Stimulated activated CD4-positive, alpha-beta T cell treated with anti-CD3 and anti-CD28 coated beads, Interleukin-4, amount 100 ng/mL, for 1 hour (primary cell): ENCODE results near the gene ADAP1.

Source experiments
- DNase-seq: peaks from one replicate; pipeline ENCODE4 v3.0.0-alpha.2; 2020

ADAP1 gene

DNA sequence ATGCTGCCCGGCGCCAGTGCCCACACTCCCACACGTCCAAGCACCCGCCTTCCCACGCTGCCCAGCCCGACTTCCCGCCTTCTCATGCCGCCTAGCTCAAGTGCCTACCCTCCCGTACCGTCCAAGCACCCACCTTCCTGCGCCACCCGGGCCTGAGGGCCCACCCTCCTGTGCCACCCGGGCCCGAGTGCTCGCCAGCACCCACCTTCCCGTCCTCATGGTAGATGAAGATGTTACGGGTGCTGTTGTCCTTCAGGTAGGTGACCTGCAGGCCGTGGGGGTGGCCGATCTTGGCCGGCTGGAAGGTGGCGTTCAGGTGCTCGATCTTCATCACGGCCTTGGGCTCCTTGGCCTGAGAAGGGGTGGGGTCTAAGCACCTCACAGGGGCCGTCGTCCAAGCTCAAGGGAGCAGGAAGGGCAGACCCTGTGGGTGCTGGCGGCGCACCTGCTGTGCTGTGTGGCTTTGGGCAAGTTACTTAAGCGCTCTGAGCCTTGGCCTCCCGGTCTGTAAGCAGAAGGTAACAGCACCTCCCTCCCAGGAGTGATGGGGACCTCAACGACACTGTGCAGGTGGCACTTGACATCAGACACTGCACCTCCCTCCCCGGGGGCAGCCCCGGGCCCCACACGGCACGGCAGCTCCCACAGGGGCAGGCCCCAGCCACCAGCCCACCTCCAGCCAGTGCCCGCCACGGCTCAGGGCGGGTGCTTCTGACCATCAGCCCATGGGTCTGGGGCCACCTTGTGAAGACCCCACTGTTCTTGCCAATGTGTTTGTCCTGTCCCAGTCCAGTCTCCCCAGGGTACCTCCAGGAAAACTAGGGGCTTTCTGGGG, 50.3 kb downstream of the ADAP1 start:
- DNase-seq, result no peak

DNA sequence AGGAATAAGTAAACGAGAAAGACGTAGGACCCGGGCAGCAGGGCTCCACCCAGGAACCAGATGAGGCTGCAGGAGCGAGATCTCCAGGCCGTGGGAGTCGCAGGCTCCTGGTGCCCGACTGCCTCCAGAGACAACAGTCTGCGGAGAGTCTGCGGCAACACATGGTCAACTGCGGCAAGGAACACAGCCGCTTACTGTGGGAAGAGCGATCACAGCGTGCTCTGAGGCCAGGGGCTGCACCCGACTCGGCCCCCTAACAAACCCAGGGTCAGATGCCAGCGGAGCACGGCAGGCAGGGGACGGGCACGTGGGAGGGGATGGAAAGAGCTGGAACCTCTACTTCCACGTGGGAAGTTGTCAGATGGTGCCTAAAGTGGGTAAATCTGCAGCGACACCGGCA, 51.5 kb downstream of the ADAP1 start:
- DNase-seq, result no peak

- peak; percentile 58 for DNase-seq
Measured at GRCh38 chr7:901388-902154, 52.9 kb downstream of the ADAP1 start.

- DNase-seq, result no peak
Measured at GRCh38 chr7:901041-901387, 53.5 kb downstream of the ADAP1 start.

- DNase-seq, result no peak
Measured at GRCh38 chr7:900331-901040, 54.0 kb downstream of the ADAP1 start.

GRCh38 chr7:899806-900205, 54.7 kb downstream of the ADAP1 start:
- no peak for DNase-seq

DNA sequence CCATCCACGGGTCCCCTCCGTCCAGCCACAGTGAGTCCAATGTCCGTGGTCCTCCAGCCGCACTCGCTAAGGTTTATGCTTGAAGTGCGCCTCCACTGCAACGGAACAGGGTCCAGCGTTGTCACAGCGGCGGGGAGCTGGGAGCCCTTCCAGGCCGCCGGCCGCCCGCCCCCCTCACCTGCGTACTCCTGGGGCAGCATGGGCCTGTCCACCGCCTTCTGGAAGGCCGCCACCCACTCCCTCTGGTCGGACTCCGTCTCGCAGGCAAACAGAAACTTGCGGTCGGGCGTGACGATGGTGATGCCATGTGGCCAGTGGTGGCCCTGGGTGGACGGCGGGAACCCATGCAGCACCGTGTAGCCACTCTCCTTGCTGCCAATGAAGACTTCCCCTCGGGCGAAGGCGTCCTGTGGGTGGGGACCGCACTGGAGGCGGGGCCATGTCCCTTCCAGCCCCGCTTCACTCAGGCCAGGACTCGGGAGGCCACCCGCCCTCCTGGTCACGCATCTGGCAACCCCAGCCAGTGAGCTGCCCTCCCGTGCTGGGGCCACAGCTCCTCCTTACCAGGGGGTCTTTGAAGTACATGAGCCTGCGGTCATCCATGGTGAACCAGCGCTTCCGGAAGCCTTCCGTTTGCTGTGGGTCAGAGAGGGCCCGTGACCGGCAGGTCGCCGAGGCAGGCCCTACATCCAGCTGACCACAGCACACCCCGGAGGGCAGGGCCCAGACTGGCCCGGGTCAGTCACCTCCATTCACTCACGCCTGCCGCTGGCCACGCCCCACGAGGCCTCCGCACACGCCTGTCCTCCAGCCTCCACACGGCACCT, 55.4 kb downstream of the ADAP1 start:
- DNase-seq, result no peak

DNA sequence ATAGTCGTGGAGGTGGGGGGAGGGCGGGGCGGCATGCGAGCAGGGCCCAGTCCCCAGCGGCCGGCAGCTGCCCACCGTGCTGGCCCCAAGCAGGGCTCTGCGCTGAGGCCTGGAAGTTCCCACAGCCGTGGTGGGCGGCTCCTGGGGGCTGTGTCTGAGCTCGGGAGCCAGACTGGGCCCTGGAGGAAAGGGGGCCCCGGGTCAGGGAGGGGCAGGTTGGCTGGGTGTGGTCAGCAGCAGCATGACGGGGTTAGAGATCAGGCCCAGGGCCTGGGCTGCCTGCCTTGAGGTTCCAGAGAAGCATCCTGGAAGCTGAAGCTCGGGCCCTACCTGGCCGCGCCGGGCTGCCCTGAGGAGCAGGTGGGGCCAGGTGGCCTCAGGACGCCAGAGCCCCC, 56.0 kb downstream of the ADAP1 start:
- DNase-seq, result no peak

- DNase-seq, result no peak
Measured at GRCh38 chr7:897771-898376, 56.6 kb downstream of the ADAP1 start.

GRCh38 chr7:897086-897485, 57.4 kb downstream of the ADAP1 start:
- DNase-seq, result no peak

- no peak for DNase-seq
Measured at GRCh38 chr7:896346-897075, 58.0 kb downstream of the ADAP1 start.

- no peak for DNase-seq
Measured at GRCh38 chr7:895451-896052, 58.9 kb downstream of the ADAP1 start.

DNA sequence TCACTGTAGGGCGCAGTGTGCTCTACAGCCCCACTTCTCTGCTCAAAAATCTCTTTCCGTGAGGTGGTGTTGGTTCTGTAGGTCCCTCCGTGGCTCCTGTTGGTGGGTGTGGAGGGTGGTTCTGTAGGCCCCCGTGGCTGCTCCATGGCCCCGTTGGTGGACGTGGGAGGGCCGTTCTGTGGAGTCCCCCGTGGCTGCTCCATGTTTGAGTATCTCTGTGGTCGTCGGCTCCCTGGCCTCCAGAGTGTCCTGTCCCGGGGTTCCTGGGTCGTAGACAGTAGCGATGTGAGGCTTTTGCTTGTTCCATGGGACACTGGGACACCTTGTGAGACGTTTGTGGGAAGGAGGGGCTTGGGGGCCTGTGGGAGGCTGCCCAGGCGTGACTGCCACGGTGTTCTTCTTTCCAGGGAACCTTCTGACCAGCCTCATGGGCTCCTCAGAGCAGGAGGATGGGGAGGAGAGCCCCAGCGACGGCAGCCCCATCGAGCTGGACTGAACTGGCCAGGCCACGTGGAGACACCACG, 59.5 kb downstream of the ADAP1 start:
- no peak for DNase-seq

DNA sequence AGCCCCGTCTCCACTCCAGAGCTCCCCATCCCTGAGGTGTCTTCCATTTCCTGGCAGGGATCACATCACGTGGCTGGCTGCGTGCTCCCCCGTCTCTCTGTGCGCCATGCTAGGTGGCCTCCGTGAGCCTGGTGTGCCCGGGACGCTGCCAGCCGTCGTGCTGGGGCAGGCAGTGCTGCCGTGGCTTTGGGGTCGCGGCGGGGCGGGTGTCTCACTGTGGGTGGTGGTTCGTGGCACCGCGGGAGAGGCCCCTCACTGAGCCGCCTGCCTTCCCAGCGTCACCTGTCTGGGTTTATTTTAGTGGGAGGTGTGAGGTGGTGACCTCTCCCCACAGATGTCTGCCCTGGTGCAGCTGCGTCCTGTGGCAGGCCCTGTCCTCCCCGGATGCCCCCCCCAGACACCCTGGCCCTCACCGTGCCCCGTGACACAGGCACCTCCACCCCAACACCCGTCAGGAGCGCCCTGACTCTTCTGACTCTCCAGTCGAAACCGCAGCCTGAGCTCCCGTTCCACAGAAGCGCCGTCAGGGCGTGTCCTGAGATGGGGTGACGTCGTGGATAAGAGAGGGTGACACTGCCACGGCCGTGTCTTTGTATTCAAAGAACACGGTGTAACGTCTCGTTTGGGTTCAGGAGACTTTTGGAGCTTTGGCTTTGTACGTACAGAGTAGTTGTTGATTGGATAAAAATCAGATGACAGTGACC, 60.2 kb downstream of the ADAP1 start:
- no peak for DNase-seq

- no peak for DNase-seq
Measured at GRCh38 chr7:893686-894085, 60.8 kb downstream of the ADAP1 start.

DNA sequence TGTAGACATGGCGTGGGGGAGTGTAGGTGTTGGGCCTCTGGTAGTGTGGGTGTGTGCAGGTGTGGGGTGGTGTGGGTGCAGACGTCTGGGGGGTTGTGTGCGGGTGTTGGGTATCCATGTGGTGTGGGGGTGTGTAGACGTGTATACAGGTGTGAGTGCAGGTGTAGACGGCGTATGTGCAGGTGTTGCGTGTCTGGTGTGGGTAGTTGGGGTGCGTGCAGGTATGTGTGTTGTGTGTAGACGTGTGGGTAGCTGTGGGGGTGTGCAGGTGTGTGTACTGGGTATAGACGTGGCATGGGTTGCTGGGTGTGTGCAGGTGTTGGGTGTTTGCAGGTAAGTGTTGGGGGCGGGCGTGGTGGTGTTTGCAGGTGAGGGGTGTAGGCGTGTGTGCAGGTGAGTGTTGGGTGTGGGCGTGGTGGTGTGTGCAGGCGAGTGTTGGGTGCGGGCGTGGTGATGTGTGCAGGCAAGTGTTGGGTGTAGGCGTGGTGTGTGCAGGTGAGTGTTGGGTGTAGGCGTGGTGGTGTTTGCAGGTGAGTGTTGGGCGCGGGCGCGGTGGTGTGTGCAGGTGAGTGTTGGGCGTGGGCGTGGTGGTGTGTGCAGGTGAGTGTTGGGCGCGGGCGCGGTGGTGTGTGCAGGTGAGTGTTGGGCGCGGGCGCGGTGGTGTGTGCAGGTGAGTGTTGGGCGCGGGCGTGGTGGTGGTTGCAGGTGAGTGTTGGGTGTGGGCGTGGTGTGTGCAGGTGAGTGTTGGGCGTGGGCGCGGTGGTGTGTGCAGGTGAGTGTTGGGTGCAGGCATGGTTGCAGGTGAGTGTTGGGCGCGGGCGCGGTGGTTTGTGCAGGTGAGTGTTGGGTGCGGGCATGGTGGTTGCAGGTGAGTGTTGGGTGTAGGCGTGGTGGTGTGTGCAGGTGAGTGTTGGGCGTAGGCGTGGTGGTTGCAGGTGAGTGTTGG, 61.6 kb downstream of the ADAP1 start:
- no peak for DNase-seq

GRCh38 chr7:891805-892204, 62.7 kb downstream of the ADAP1 start:
- DNase-seq, result no peak

DNA sequence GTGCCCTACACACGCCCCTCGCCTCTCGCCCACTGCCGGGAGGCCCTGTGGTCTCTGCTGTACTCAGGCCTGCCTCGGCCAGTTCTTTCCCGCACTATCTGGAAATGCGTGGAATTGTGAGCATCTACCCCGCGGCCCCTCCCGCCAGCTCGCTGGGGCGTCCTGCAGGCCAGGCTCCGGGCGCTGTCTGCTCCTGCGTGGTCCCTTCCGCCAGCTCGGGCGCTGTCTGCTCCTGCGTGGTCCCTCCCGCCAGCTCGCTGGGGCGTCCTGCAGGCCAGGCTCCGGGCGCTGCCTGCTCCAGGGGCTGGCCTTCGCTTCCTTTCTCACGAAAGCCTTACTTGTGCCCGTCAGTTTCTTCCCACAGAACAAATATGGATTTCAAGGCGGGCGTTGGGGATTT, 63.2 kb downstream of the ADAP1 start:
- DNase-seq, result no peak

GRCh38 chr7:890868-891267, 63.6 kb downstream of the ADAP1 start:
- DNase-seq, result no peak
